GM13977 (cell line): ENCODE results near the gene MAN1C1.

ENCODE experiments used
- DNase-seq: peaks from one replicate; pipeline ENCODE4 v3.0.0; 2012; ENCODE audit warnings: low spot score
- in situ Hi-C: fragments of 300-500 bp; cut with MboI; formaldehyde crosslinking; loops from one replicate; pipeline ENCODE4 v1.12.0; 2022; ENCODE audit warnings: low sequenced_read_pairs, low pct_unique_long_range_greater_than_20kb, mixed read lengths, inconsistent platforms; ENCODE audit not compliant: unreplicated experiment
- TF ChIP-seq, protein P1 (sequence below): IDR thresholded peaks from 2 replicates; pipeline ENCODE4 v1.5.1; 2012; ENCODE audit warnings: mild to moderate bottlenecking, control low read depth; ENCODE audit not compliant: insufficient read depth; ENCODE audit errors: extremely low read depth, missing control alignments

Gene MAN1C1

DNA sequence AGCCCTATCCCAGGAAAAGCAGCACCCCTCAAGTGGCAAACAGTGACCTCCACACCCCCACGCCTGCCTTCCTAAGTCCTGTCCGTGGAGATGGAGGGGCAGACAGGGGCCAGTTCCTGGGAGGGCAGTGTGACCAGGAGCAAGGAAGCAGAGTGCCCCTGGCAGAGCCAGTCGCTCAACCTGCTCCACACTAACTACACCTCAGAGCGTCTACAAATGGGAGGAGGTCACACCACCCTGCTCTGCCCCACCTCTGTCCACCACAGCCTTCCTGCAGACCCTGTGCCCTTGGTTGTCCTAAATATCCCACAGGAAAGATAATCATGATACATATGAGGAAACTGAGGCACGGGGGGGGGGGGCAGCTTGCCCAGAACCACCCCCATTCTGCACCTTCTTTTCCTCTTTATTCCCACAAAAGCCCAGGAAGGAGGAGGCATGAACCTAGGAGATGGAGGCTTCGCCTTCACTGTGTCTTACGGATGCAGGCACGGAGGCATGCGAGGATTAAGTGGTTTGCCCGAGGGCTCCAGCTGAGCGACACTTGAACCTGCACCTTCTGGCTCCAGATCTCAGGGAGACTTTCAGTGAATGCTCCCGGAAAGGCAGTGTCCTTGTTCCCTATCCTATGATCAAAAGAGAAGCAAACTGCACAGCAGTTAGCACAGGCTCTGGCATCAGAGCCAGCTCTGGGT, 140.7 kb downstream of the MAN1C1 start:
- in situ Hi-C loops = no loop called here
- no peak for DNase-seq
- TF ChIP-seq, protein P1, sequence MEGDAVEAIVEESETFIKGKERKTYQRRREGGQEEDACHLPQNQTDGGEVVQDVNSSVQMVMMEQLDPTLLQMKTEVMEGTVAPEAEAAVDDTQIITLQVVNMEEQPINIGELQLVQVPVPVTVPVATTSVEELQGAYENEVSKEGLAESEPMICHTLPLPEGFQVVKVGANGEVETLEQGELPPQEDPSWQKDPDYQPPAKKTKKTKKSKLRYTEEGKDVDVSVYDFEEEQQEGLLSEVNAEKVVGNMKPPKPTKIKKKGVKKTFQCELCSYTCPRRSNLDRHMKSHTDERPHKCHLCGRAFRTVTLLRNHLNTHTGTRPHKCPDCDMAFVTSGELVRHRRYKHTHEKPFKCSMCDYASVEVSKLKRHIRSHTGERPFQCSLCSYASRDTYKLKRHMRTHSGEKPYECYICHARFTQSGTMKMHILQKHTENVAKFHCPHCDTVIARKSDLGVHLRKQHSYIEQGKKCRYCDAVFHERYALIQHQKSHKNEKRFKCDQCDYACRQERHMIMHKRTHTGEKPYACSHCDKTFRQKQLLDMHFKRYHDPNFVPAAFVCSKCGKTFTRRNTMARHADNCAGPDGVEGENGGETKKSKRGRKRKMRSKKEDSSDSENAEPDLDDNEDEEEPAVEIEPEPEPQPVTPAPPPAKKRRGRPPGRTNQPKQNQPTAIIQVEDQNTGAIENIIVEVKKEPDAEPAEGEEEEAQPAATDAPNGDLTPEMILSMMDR = no peak

GRCh38 chr1:25757846-25758185, 141.2 kb downstream of the MAN1C1 start:
- in situ Hi-C loops = no loop called here
- TF ChIP-seq, protein P1 = no peak
- no peak for DNase-seq

GRCh38 chr1:25758466-25759070, 142.0 kb downstream of the MAN1C1 start:
- in situ Hi-C loops = no loop called here
- TF ChIP-seq, protein P1 = no peak
- DNase-seq = no peak

DNA sequence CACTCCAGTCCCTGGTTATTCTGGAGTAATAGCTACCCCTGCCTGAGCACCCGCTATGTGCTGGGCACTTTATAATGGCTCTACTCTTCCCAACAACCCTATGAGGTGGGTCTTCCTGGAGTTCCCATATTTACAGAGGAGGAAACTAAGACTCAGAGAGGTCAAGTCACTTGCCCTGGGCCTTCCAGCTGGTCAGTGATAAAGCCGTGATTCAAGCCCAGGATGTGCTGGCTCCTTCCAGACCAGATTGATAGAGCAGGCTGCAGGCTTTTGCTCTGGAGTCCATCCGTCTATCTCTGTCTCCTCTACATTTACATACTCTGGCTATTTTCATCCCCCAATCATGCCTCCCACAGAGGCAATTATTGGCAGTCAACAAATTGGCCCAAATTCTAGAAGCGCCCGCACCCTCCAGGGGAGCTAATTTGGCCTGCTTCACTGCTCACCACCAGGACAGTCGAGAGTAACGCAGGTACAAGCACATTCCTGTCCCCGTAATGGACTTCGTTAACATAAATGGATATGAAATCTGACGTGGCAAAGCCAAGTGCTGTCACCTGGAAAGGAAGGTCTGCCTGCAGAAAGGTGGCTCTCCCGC, 143.6 kb downstream of the MAN1C1 start:
- in situ Hi-C loops = no loop called here
- TF ChIP-seq, protein P1 = no peak
- no peak for DNase-seq

GRCh38 chr1:25760871-25761270, 144.3 kb downstream of the MAN1C1 start:
- in situ Hi-C loops = no loop called here
- TF ChIP-seq, protein P1 = no peak
- DNase-seq = no peak

DNA sequence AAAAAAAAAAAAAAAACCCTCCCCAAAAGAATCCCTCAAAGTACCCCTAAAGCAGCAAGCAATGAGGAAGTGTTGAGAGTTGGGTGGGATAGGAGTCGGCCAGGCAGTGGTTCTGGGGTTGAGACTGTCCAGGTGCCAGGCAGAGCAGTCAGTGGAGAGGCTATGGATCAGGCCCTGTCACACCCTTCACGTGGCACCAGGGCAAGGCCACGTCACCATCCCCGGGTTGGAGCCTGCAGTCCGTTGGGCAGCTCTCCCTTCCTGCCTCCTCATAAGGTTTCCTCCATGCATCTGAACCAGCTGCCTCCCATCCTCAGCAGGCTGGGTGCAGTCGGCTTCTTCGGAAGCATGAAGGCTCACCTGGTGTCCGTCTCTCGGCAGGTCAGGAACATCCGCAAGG, 146.9 kb downstream of the MAN1C1 start:
- TF ChIP-seq, protein P1 = no peak
- DNase-seq = no peak
- in situ Hi-C loops = no loop called here
